ENCODE data around the gene GIMAP2. TPM values are rescaled to one million over a fixed set of nuclear protein-coding genes. Genes with fewer than 3 reads are reported as not detected.

Gene GIMAP2
- total RNA-seq, 4 donors from 2014 or later = 0.72 to 12.4 (median 5.6) TPM

DNA sequence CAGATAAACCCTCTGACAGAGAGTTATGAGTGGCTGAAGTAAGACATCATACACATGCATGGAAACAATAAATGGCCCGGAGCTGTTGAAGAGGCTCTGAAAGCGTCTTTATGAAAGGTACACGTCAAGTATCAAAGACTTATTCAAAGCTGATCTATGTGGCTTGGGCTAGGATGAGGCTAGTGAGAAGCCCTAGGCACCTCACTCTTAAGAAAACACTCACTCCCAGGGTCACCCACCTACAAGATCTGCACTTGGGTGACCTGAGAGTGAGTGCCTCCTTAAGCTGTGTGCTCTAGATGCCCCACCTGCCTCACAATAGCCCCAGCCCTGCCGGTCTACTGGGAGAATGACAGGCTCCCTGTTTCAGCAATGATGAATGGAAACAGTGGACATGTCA lies 29.8 kb downstream of the GIMAP2 start:
- intact Hi-C loops (cut with DNase I) = no loop called here
- H3K4me3 ChIP-seq = peak overlapping the region in 1 of 4 donors; percentile 62

DNA sequence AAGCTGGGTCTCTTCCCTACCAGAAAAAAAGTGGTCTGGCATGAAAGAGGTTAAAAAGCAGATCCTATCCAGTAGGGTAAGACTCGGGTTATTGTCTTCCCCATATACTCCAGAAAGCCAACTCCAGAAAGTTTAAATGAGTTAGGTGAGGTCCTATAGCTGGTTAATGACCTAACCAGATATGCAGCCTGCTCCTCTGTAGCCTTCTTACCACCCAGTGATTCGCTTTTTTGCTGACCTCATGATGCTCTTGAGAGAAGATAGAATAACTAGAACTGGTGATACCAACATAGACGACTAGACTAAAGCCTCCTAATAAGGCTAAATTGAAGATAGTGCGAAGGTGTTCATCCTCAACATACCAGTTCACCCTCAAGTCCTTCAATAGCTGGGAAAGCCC lies 30.2 kb downstream of the GIMAP2 start:
- peaks cover 0 to 15% (median 0%) of the 10 kb centered on the region in 3 donors for H3K36me3 ChIP-seq
- no peak for TF ChIP-seq POLR2A (IDR thresholded peaks at IDR 0.05)
- TF ChIP-seq, protein P1, sequence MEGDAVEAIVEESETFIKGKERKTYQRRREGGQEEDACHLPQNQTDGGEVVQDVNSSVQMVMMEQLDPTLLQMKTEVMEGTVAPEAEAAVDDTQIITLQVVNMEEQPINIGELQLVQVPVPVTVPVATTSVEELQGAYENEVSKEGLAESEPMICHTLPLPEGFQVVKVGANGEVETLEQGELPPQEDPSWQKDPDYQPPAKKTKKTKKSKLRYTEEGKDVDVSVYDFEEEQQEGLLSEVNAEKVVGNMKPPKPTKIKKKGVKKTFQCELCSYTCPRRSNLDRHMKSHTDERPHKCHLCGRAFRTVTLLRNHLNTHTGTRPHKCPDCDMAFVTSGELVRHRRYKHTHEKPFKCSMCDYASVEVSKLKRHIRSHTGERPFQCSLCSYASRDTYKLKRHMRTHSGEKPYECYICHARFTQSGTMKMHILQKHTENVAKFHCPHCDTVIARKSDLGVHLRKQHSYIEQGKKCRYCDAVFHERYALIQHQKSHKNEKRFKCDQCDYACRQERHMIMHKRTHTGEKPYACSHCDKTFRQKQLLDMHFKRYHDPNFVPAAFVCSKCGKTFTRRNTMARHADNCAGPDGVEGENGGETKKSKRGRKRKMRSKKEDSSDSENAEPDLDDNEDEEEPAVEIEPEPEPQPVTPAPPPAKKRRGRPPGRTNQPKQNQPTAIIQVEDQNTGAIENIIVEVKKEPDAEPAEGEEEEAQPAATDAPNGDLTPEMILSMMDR (IDR thresholded peaks at IDR 0.05) = no peak
- H3K27me3 ChIP-seq = no peaks in the 10 kb centered on the region
- peaks cover 0 to 4% (median 0%) of the 10 kb centered on the region in 3 donors for H3K9me3 ChIP-seq
- peak overlapping the region in 3 of 4 donors; percentile 37 to 62 (median 45) for H3K4me3 ChIP-seq
- 42% methylated on average over 4 of the region's 4 CpGs for WGBS, 2 donors
- peaks cover 0 to 20% (median 0%) of the 10 kb centered on the region in 3 donors for H3K4me1 ChIP-seq
- no peak for DNase-seq
- intact Hi-C loops (cut with DNase I) = no loop called here
- H3K27ac ChIP-seq = peak overlapping the region; percentile 44 to 85 (median 72)

More for the DNA sequence above, 29.8 kb downstream of the GIMAP2 start:
- peak overlapping the region in 3 of 4 donors; percentile 68 to 85 (median 76) for H3K27ac ChIP-seq
- H3K9me3 ChIP-seq = peaks cover 0 to 4% (median 0%) of the 10 kb centered on the region in 3 donors
- TF ChIP-seq, protein P1 (IDR thresholded peaks at IDR 0.05) = no peak
- TF ChIP-seq POLR2A (IDR thresholded peaks at IDR 0.05) = no peak
- H3K4me1 ChIP-seq = peaks cover 0 to 20% (median 0%) of the 10 kb centered on the region in 3 donors
- 69 to 80% methylated on average over 3 to 4 of the region's 4 CpGs for WGBS, 2 donors
- no peak for DNase-seq
- H3K27me3 ChIP-seq = no peaks in the 10 kb centered on the region
- peaks cover 0 to 10% (median 0%) of the 10 kb centered on the region in 3 donors for H3K36me3 ChIP-seq

DNA sequence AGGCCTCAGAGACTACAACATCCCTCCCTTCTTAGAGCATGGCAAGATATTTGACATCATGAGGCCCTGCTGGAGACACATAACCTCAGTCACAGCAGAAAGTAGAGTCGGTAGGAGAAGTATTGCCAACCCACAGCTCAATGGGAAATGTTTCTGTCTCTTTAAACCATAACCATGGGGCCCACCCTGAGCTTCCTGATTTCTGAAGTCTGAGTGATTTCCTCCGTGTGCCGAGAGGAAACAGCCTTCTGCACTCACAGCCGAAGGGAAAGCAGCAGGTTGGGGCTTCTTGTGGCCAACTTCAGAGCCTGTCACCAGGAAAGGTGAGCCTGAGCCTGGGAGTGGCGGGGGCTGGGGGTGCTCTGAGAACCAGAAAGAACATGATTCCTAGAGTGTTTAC lies 30.9 kb downstream of the GIMAP2 start, which contains the start of gene GIMAP1:
Gene GIMAP1, plus strand, starts transcription at position 246 of the 400 bp plus-strand sequence. CDS start 2,435 bp downstream, outside the sequence.
- intact Hi-C loops (cut with DNase I) = no loop called here
- H3K9me3 ChIP-seq = peaks cover 0 to 4% (median 0%) of the 10 kb centered on the region in 3 donors
- H3K27ac ChIP-seq = peak within 1 kb of the TSS; percentile 44 to 85 (median 72)
- peaks cover 0 to 20% (median 0%) of the 10 kb centered on the region in 3 donors for H3K4me1 ChIP-seq
- H3K36me3 ChIP-seq = peaks cover 0 to 21% (median 0%) of the 10 kb centered on the region in 3 donors
- peak within 1 kb of the TSS; percentile 17 to 62 (median 41) for H3K4me3 ChIP-seq
- no peak for DNase-seq
- no peaks in the 10 kb centered on the region for H3K27me3 ChIP-seq
- TF ChIP-seq, protein P1 (IDR thresholded peaks at IDR 0.05) = no peak
- peak in 2 of 4 donors; percentile 30 to 58 for TF ChIP-seq POLR2A (IDR thresholded peaks at IDR 0.05)
- WGBS, 2 donors = 40 to 44% methylated on average over 4 to 5 of the region's 5 CpGs

DNA sequence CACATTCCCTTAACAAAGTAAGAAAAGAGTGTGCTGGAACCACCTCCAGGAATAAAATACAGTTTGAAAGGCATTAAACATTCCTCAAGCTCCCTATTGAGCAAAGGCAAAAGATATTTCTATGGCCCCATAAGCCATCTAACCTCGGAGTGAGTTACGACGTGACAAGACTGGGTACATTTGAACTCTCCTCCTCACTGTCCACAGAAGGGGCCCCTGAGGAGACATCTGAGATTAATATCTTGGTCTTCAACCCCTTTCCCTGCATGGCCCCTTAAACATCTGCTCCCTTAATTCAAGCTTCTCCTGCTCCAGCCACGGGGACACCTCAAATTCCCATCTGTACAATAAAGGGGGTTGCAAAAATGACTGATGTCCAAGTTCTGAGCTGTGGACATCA lies 31.4 kb downstream of the GIMAP2 start:
- 40 to 45% methylated on average over 4 of the region's 4 CpGs for WGBS, 2 donors

More for the DNA sequence above, 31.4 kb downstream of the GIMAP2 start:
- TF ChIP-seq, protein P1 (IDR thresholded peaks at IDR 0.05) = no peak
- TF ChIP-seq POLR2A (IDR thresholded peaks at IDR 0.05) = no peak
- Histone ChIP-seq H3K36me3 (peaks cover 0 to 24% (median 0%) of the 10 kb centered on the region in 3 donors), H3K27ac (peak overlapping the region; percentile 44 to 85 (median 72)), H3K9me3 (peaks cover 0 to 4% (median 0%) of the 10 kb centered on the region in 3 donors), H3K27me3 (no peaks in the 10 kb centered on the region), H3K4me3 (peak overlapping the region; percentile 17 to 62 (median 41)), H3K4me1 (peaks cover 0 to 22% (median 0%) of the 10 kb centered on the region in 3 donors)
- intact Hi-C loops (cut with DNase I) = no loop called here
- DNase-seq = no peak
